Measurements from ENCODE around the gene EIF2B5. TPM values are rescaled to one million over a fixed set of nuclear protein-coding genes. Genes with fewer than 3 reads are reported as not detected.

Gene EIF2B5
- total RNA-seq, 4 donors from 2014 or later, result 42.6 to 56.8 (median 53.4) TPM

GRCh38 chr3:184189421-184189820 is 54.3 kb downstream of the EIF2B5 start:
- Histone ChIP-seq H3K27ac (no peak overlapping the region), H3K4me1 (peaks cover 18 to 21% of the 10 kb centered on the region in 2 donors), H3K36me3 (peaks cover 0 to 74% of the 10 kb centered on the region in 2 donors), H3K27me3 (no peaks in the 10 kb centered on the region), H3K4me3 (no peak overlapping the region), H3K9me3 (no peaks in the 10 kb centered on the region)
- ATAC-seq (no peak), DNase-seq (no peak)
- TF ChIP-seq POLR2A (IDR thresholded peaks at IDR 0.05) (no peak), CTCF (IDR thresholded peaks at IDR 0.05 in 4 of 5, conservative IDR thresholded peaks at IDR 0.05 in 1 of 5) (no peak)
- intact Hi-C loops (cut with DNase I; ENCODE audit: low total_unique reads), result loop anchor here (5.0 kb wide), 3 partner anchors 108 to 173 kb away; partner anchors contain the start of genes CLCN2, POLR2H and PSMD2
- in situ Hi-C loops (cut with MboI; ENCODE audit: low sequenced_read_pairs in 4 of 4), result loop anchor here in 2 of 4 donors (10.0 kb wide), 1 partner anchor 55 kb away; the partner anchor contains the start of gene EIF2B5 (in 2 of the 2)

- Histone ChIP-seq H3K4me1 (peaks cover 0 to under 1% of the 10 kb centered on the region in 2 donors), H3K27me3 (no peaks in the 10 kb centered on the region), H3K9me3 (no peaks in the 10 kb centered on the region), H3K36me3 (peaks cover 0 to 80% of the 10 kb centered on the region in 2 donors), H3K4me3 (no peak overlapping the region), H3K27ac (no peak overlapping the region)
- TF ChIP-seq CTCF (IDR thresholded peaks at IDR 0.05 in 4 of 5, conservative IDR thresholded peaks at IDR 0.05 in 1 of 5) (no peak), POLR2A (IDR thresholded peaks at IDR 0.05) (no peak)
- intact Hi-C loops (cut with DNase I; ENCODE audit: low total_unique reads), result no loop called here
- DNase-seq (no peak), ATAC-seq (no peak)
- in situ Hi-C loops (cut with MboI; ENCODE audit: low sequenced_read_pairs in 4 of 4), result no loop called here
These were observed 57.7 kb downstream of the EIF2B5 start for GRCh38 chr3:184192889-184193288.

- no peak for ATAC-seq
- intact Hi-C loops (cut with DNase I; ENCODE audit: low total_unique reads) (no loop called here), in situ Hi-C loops (cut with MboI; ENCODE audit: low sequenced_read_pairs in 4 of 4) (no loop called here)
- DNase-seq, result no peak
- H3K4me3 ChIP-seq, result no peak overlapping the region
- no peak overlapping the region for H3K27ac ChIP-seq
- H3K36me3 ChIP-seq, result peaks cover 0 to 69% of the 10 kb centered on the region in 2 donors
- no peaks in the 10 kb centered on the region for H3K9me3 ChIP-seq
- no peaks in the 10 kb centered on the region for H3K27me3 ChIP-seq
- TF ChIP-seq CTCF (IDR thresholded peaks at IDR 0.05 in 4 of 5, conservative IDR thresholded peaks at IDR 0.05 in 1 of 5), result no peak
- no peak for TF ChIP-seq POLR2A (IDR thresholded peaks at IDR 0.05)
- H3K4me1 ChIP-seq, result no peaks in the 10 kb centered on the region
These were observed 58.9 kb downstream of the EIF2B5 start for GRCh38 chr3:184193991-184194539.

Other genes with a start within 250 kb of the EIF2B5 start
- gene ABCC5, start 117.5 kb upstream of the EIF2B5 start, total RNA-seq, result 10 to 100 TPM; 20.4 to 52.2 (median 39.5) TPM
- gene HTR3D, start 103.6 kb upstream of the EIF2B5 start, total RNA-seq, result not detected
- gene HTR3C, start 82.3 kb upstream of the EIF2B5 start, total RNA-seq, result not detected
- gene HTR3E, start 38.3 kb upstream of the EIF2B5 start, total RNA-seq, result not detected
- 10 to 100 TPM; 36.5 to 58.1 (median 48.0) TPM for gene DVL3, start 20.0 kb downstream of the EIF2B5 start, total RNA-seq
- 100 to 1,000 TPM; 110 to 132 (median 117) TPM for gene AP2M1, start 39.5 kb downstream of the EIF2B5 start, total RNA-seq
- gene ABCF3, start 50.8 kb downstream of the EIF2B5 start, total RNA-seq, result 10 to 100 TPM; 52.6 to 96.4 (median 63.2) TPM
- not detected for gene VWA5B2, start 94.2 kb downstream of the EIF2B5 start, total RNA-seq
- 10 to 100 TPM; 35.0 to 58.1 (median 50.1) TPM for gene ALG3, start 113.6 kb downstream of the EIF2B5 start, total RNA-seq
- gene EEF1AKMT4, start 114.3 kb downstream of the EIF2B5 start, total RNA-seq, result 10 to 100 TPM in 2 of 4 donors, 1 to 10 TPM in 2; 5.7 to 14.6 (median 8.5) TPM
- gene CAMK2N2, start 126.2 kb downstream of the EIF2B5 start, total RNA-seq, result not detected
- not detected for gene ECE2, start 140.7 kb downstream of the EIF2B5 start, total RNA-seq
- gene PSMD2, start 163.9 kb downstream of the EIF2B5 start, total RNA-seq, result 100 to 1,000 TPM; 560 to 831 (median 720) TPM
- gene EIF4G1, start 179.2 kb downstream of the EIF2B5 start, total RNA-seq, result 100 to 1,000 TPM; 474 to 863 (median 735) TPM
- gene FAM131A, start 202.2 kb downstream of the EIF2B5 start, total RNA-seq, result 10 to 100 TPM; 14.7 to 27.1 (median 18.8) TPM
- gene CLCN2, start 226.2 kb downstream of the EIF2B5 start, total RNA-seq, result 1 to 10 TPM in 2 of 4 donors, under 1 TPM in 2; 0.62 to 1.2 (median 0.92) TPM
- gene POLR2H, start 226.4 kb downstream of the EIF2B5 start, total RNA-seq, result 10 to 100 TPM; 45.5 to 87.7 (median 53.0) TPM
- gene THPO, start 242.8 kb downstream of the EIF2B5 start, total RNA-seq, result 1 to 10 TPM in 1 of 4 donors, under 1 TPM in 2, not detected in 1; 0.36 to 2.5 (median 0.69) TPM
- 1 to 10 TPM; 2.6 to 5.7 (median 3.4) TPM for gene CHRD, start 244.7 kb downstream of the EIF2B5 start, total RNA-seq